ENCODE results near the gene CHRDL2. TPM values are rescaled to one million over a fixed set of nuclear protein-coding genes. Genes with fewer than 3 reads are reported as not detected.
"Not testable (repeated sequence)": the region's sequence is repeated elsewhere in the genome, so short reads cannot be mapped to it uniquely, and the experiment has no call there.

CHRDL2 gene
- 8.8 TPM for total RNA-seq

GRCh38 chr11:74731301-74732094, at the start of gene CHRDL2:
TSS of gene CHRDL2 (minus strand) at chr11:74731426. CDS start at chr11:74730888, 538 bp downstream.
- no peak for DNase-seq (ENCODE audit: low spot score)

GRCh38 chr11:74780248-74781005, 49.2 kb upstream of the CHRDL2 start:
- no peak for DNase-seq (ENCODE audit: low spot score)
- no peak for ATAC-seq

More at GRCh38 chr11:74731301-74732094, at the start of gene CHRDL2:
- peak; percentile 82 for ATAC-seq

GRCh38 chr11:74778581-74778980, 47.4 kb upstream of the CHRDL2 start:
- ATAC-seq (no peak), DNase-seq (ENCODE audit: low spot score) (no peak)

GRCh38 chr11:74777877-74778276, 46.7 kb upstream of the CHRDL2 start:
- DNase-seq (ENCODE audit: low spot score) (no peak), ATAC-seq (no peak)

GRCh38 chr11:74777038-74777437, 45.8 kb upstream of the CHRDL2 start:
- ATAC-seq (no peak), DNase-seq (ENCODE audit: low spot score) (no peak)

GRCh38 chr11:74776546-74776945, 45.3 kb upstream of the CHRDL2 start:
- ATAC-seq, result no peak
- DNase-seq (ENCODE audit: low spot score), result no peak

GRCh38 chr11:74775762-74776161, 44.5 kb upstream of the CHRDL2 start:
- DNase-seq (ENCODE audit: low spot score) (no peak), ATAC-seq (no peak)

GRCh38 chr11:74773476-74773875, 42.2 kb upstream of the CHRDL2 start:
- ATAC-seq, result no peak
- DNase-seq (ENCODE audit: low spot score), result no peak

GRCh38 chr11:74771139-74771538, 39.9 kb upstream of the CHRDL2 start:
- no peak for DNase-seq (ENCODE audit: low spot score)
- no peak for ATAC-seq

- ATAC-seq (no peak), DNase-seq (ENCODE audit: low spot score) (no peak)
These were observed 39.2 kb upstream of the CHRDL2 start for GRCh38 chr11:74770456-74770855.

GRCh38 chr11:74769055-74769707, 38.0 kb upstream of the CHRDL2 start:
- DNase-seq (ENCODE audit: low spot score) (no peak), ATAC-seq (no peak)

- ATAC-seq; DNase-seq (ENCODE audit: low spot score): not testable (repeated sequence)
These were observed 37.0 kb upstream of the CHRDL2 start for GRCh38 chr11:74768172-74768651.

GRCh38 chr11:74766905-74767304, 35.7 kb upstream of the CHRDL2 start:
- no peak for DNase-seq (ENCODE audit: low spot score)

GRCh38 chr11:74756571-74756970, 25.3 kb upstream of the CHRDL2 start:
- ATAC-seq, result no peak
- DNase-seq (ENCODE audit: low spot score), result no peak

More at GRCh38 chr11:74766905-74767304, 35.7 kb upstream of the CHRDL2 start:
- ATAC-seq, result no peak

- ATAC-seq, result no peak
- no peak for DNase-seq (ENCODE audit: low spot score)
These were observed 24.3 kb upstream of the CHRDL2 start for GRCh38 chr11:74755395-74755995.

GRCh38 chr11:74754507-74755252, 23.5 kb upstream of the CHRDL2 start:
- no peak for DNase-seq (ENCODE audit: low spot score)
- ATAC-seq, result no peak

GRCh38 chr11:74751303-74751702, 20.1 kb upstream of the CHRDL2 start:
- ATAC-seq, result no peak
- DNase-seq (ENCODE audit: low spot score), result no peak

- not testable (repeated sequence) for DNase-seq (ENCODE audit: low spot score); ATAC-seq
These were observed 19.4 kb upstream of the CHRDL2 start for GRCh38 chr11:74750598-74750997.

- ATAC-seq (no peak), DNase-seq (ENCODE audit: low spot score) (no peak)
These were observed 18.7 kb upstream of the CHRDL2 start for GRCh38 chr11:74749965-74750296.

Measured in left lobe of liver (tissue), 2 donors.